NAMALWA (cell line): Measurements from ENCODE around the gene AP3B1.
A peak's percentile ranks its signal among the peaks of the same experiment; 100 is the strongest.
"Not testable (repeated sequence)": the region's sequence is repeated elsewhere in the genome, so short reads cannot be mapped to it uniquely, and the experiment has no call there.

Experiments used
- DNase-seq: peaks from one replicate; pipeline ENCODE4 v3.0.0-alpha.2; 2015; ENCODE audit warnings: low spot score

The AP3B1 gene

DNA sequence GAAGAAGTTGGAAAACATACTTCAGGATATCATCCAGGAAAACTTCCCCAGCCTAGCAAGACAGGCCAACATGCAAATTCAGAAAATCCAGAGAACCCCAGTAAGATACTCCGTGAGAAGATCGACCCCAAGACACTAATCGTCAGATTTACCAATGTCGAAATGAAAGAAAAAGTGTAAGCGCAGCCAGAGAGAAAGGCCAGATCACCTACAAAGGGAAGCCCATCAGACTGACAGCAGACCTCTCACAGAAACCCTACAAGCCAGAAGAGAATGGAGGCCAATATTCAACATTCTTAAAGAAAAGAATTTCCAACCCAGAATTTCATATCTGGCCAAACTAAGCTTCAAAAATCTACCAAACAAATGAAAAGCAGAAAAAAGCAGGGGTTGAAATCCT lies 227.8 kb downstream of the AP3B1 start:
- DNase-seq, result not testable (repeated sequence)

DNA sequence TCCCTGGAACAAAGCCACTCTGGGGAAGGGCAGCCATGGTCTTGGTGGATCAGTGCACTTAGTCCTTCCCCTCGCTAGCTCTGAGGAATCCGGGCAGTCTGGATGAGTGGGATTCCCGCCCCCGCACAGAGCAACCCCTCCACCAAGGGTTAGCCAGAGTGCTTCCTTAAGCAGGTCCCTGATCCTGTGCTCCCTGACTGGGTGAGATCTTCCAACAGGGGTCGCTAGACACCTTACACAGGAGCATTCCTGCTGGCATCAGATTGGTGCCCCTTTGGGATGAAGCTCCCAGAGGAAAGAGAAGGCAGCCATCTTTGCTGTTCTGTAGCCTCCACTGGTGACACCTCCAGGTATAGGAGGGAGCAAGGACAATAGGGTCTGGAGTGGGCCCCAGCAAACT lies 228.8 kb downstream of the AP3B1 start:
- DNase-seq, result peak; percentile 23

DNA sequence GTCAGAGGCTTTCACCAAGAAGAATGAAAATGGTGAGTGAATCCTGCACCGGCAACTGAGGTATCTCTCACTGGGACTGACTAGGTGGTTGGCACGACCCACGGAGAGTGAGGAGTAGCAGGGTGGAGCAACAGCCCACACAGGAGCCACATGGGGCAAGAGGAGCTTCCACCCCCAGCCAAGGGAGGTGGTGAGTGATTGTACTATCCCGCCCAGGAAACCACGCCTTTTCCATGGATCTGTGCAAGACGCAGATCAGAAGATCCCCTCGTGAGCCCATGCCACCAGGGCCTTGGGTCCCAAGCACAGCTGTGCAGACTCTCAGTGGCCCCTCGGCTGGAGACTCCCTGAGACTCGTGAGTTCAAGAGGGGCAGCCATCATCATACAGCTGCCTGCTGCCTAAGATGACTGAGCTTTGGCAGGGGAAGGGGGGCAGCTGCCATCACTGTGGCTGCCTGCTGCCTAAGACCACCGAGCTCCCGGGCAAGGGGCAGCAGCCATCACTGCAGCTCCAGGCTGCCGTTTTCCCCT lies 229.5 kb downstream of the AP3B1 start:
- DNase-seq, result no peak

DNA sequence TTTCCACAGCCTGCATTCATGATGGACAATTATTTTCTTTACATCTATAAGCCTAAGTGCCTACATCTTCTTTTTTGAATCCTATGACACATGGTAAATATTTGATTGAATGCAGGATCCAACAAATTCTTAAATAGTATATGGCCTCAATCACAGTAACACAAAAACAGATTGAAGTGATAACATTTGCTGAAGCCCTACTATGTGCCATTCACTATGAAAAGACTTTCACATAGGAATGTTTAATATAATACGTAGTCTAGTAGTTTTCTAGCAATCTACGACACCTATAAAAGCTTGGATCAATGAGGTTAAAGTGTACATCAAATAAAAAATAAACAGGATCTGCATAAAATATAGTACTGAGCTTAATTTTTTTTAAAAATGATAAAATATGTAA lies 231.0 kb downstream of the AP3B1 start:
- no peak for DNase-seq

DNA sequence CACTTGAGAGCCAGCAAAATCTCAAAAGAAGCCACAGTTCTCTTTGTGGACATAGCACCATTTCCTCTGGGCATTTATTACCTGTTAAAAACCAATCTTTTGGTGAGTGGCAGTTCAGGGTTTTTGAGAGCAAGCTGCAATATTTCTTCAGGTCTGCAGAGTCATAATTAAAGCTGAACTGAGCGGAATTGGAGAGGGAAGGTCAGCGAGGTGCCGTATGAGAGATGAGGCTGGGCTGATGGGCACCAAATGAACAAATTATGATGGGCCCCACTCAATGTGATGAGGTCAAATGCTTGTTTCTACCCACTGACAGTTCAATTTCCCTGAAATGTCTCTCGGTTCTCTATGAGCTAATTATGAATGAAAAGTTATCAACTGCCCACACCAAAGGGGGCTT lies 231.9 kb downstream of the AP3B1 start:
- no peak for DNase-seq

DNA sequence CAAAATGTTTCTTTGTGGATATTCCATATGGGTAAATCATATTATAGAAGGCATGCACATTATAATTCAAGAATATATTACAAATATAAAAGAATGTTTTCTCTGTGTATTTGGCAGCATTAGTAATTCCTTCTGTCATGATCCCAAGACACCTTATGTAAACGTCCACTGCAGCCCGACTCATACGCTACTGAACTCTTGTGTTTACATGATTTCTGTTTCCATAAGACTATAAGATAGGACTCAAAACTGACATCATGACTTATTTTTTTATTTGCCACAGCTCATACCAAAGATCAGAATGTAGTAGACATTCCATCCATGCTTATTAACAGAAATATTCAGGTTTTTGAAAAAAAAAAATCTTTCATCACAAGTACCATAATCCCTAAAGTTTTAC lies 234.1 kb downstream of the AP3B1 start:
- no peak for DNase-seq

DNA sequence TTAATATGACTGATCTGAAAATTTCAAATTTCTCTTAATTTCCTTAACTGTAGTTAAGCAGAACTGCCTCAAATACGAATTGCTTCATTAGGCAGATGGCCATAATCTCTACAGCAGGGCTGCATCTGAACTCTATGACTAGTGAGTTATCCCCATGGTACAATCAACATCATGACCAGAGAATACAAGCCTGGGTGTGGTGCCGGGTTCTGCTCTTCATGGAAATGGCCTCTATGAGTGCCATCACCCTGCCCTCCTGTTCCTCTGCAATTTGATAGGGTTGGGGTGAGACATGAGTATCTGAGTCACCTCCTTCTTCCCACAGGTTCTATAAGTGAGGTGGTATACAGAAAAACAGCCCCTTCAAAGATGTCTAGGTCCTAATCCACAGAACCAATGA lies 235.9 kb downstream of the AP3B1 start:
- DNase-seq, result no peak

DNA sequence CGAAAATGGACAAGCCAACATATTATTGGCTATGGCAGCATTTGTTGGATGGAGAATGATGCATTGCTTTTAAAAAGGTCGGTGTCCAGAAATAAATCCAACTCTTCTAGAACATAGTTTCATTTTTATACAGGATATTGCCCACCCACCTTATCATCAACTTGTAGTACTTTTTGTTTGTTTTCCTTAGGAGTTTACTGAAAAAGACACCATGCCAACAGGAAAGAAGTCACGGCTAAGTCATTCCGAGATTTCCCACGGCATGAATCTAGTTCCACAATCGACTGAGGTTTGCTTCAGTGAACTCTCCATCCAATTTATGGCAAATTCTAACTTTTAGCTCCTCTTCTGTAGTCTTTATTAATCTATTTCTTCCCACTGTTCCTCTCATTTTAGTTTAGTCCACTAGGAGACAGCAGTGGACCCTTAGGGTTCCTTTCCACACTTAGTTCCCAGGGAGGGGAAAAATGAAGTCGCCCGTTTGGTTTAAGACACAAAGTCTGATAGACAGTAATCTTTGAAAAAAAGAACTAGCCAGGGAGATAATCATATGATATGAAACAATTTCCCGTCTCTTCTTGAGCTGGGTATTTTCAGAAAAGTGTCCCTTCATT lies 237.5 kb downstream of the AP3B1 start:
- DNase-seq, result no peak

DNA sequence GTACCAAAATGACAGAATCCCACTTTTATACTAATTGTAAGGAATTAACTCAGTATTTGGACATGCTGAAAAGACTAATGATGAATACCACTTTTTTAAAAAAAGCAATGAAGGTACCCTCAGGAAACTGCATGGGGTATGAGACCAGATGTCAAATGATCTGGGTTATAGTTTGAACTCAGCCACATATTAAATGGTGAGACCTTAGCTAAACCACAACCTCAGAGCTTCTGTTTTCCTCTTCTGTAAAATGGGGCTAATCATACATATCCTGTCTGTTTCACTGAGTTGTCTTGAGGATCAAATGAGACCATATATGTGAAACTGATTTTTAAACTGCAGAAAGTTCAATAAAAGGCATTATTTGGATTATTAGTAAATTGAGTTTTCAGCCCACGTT lies 238.4 kb downstream of the AP3B1 start:
- DNase-seq, result no peak

DNA sequence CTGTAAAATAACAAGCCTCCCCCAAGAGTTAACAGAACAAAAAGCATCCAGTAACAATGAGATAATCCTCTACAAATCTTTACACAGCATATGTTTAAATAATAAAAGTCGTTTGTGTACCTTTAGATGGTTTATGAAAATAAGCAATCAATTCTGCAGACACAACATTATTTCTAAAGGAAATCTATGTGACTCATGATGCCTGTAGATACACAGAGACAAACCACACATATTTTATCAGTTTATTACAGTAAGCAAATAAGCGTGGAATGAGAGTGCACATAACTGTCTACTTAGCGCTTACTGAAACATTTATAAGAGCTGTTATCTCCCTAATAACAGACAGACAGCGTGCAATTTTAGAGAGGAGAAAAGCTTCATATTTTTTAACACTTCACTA lies 243.6 kb downstream of the AP3B1 start:
- no peak for DNase-seq

DNA sequence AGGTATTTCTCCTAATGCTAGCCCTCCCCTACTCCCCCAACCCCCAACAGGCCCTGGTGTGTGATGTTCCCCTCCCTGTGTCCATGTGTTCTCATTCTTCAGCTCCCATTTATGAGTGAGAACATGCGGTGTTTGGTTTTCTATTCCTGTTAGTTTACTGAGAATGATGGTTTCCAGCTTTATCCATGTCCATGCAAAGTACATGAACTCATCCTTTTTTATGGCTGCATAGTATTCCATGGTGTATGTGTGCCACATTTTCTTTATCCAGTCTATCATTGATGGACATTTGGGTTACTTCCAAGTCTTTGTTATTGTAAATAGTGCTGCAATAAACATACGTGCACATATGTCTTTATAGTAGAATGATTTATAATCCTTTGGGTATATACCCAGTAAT lies 247.7 kb downstream of the AP3B1 start:
- not testable (repeated sequence) for DNase-seq

DNA sequence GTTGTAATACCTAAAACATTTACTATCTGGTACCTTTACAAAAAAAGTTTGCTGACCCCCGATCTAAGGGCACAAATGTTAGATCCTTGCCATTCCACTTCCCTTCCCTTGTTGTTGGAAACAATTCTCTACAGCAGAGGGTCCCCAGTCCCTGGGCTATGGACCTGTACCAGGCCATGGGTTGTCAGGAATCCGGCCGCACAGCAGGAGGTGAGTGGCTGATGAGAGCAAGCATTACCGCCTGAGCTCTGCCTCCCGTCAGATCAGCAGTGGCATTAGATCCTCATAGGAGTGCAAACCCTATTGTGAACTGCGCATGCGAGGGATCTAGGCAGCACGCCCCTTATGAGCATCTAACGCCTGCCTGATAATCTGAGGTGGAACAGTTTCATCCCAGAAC lies 248.5 kb downstream of the AP3B1 start:
- DNase-seq, result no peak

DNA sequence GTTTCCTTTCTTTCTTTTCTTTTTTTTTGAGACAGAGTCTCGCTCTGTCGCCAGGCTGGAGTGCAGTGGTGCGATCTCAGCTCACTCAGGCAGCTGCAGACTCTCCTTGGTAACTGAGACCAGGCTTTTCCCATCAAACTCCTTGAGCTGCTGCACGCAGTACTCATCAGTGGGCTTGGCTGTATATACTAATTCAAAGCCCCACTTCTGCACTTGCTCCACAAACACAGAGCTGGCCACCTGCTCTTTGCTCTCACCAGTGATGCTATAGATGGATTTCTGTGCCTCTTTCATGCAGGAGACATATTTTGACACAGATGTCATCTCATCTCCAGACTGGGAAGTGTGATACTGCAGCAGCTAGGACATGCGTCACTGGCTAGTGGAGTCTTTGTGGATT lies 252.7 kb downstream of the AP3B1 start:
- no peak for DNase-seq

DNA sequence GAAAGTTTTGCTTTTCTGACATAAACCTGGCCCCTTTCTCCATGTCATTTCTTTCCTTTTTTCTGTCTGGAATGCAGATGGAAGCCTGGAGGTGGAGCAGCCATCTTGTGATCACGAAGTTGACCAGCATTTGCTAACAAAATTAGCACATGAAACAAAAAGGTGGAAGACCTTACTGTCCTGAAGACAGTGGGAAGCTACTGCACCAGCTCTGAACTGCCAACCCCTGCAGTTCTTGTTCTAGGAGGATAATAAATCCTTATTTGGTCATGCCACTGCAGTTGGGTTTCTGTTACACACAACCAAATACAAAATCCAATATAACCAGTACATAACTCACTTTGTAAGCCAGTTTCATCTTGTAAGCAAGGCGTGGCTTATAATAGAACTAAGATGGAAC lies 269.0 kb downstream of the AP3B1 start:
- DNase-seq, result no peak

DNA sequence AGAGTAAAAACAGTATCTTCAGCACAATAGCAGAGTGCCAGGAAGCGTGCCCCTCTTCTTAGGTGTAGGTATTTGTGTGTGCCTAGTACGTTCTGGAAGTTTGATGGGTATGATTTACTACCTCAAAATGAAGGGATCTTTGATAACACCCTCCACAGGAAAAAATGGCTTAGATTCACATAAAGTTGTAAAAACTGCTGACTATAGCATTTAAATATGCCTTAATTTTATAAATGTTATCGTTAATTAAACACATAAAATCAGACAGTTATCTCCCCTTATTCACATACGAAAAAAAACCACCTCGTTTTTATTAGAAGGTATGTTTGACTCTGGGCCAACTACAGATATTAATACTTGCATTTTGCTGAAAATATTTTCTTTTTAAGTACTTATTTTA lies 274.8 kb downstream of the AP3B1 start:
- DNase-seq, result no peak

DNA sequence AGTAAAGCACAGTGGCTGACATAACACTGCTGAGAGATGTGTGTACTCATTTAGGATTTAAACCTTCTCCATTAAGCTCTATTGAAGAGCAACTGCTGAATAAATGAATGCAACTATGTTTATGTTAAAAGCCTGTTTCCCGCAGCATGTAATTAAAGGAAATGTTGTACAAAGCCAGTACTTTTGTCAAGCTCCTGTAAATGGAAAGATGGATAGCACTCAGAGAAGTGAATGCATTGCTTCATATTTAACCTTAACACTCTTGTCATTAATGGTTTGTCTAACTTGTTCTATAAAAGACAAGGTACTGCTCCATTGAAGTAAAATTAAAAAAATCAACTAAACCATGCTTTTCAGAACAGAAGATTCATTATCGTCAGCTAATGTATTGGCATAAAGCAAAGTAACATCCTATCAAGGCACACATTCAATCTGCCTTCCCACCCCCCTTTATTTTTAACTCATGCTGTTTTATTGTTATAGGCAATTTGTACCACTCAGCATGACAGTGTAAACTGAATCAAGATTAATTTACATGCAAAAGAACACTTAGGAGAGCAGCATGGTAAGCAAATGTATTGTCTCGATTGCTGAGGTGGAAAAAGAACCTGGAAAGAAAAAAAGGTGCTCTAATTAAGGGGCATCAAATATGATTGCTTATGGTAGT lies 277.5 kb downstream of the AP3B1 start:
- DNase-seq, result no peak

DNA sequence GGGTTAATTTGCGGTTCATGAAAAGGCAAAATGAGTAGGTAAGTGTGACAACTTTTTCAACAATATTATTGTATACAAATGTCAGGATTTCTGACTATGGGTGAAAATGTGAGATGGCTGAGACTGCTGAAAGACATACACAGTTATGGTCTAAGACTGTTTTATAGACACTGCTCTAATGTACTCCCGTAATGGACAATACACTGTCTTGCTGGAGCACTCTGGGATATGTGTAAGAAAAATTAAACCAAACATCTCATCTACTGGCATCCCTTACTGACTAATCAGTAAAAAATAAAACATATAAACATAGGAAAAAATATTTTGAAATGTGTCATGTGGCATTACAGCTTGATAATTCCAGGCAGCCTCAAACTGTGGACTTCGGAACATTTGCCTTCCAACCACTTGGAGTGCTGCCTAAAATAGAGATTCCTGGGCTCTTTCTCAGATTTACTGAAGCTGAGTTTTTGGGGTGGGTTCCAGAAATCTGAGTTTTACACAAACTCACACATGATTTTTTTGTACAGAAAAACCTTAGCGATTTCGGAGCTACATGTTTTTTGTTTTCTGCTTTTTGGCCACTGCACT lies 284.5 kb downstream of the AP3B1 start:
- no peak for DNase-seq

DNA sequence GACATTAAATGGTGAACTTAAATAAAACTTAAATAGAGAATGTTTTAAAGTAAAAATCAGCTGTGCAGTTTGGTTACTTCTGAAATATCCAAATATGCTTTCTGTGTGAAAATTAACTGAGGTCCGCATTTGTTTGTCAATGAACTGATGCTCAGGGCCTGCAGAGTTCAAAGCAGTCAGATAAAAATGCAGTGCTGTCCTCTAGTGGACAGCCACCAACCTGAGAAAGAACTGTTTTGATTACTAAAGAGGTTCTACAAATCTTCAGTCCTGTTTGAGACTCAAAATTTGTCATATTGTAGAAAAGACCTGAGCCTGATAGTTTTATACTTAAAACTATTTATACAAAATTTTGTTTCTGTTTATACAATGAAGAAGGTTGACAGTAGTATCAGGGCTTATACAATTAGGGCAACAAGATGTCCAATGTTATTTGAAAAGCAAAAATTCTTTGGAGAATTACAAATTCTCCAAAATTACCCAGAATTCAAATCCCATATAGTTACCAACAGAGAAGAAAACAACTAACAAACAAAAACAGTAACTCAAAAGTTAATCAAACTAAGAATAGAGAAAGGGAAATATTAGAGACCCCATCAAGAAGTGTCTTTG lies 286.0 kb downstream of the AP3B1 start:
- peak; percentile 71 for DNase-seq

DNA sequence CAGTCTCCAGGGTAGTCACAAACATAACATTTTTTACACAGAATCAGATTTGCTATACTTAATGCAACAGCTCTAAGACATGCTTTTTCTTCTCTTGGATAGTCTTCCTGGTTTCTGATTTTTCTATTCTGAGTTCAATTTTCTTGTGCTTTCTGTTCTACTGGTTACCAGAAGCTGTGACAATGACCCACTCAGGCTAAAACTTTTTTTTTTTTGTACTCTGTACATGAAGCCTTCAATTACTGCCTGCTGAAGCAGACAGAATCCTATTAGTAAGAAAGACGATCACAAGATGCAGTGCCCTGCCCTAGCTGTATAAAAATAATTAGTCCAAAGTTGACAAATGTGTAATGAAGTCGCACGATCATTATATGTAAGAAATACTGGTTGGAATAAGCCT lies 287.3 kb downstream of the AP3B1 start:
- no peak for DNase-seq

DNA sequence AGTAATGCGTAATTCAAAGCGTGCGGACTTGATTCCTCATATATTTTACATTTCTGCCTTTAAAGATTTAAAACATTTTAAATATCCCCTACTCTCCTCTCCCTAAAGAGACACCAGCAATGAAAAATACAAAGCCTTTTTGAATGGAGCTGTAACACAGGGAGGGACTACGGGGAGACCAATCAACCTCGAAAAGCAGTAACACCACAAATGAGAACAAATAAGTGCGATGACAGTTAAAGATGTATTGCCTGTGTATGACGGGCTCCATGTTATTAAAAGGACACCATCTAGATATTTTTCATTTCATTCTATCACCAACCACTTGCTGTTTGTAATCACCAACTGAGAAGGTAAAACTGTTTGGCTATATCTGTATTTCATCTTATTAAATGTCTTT lies 288.0 kb downstream of the AP3B1 start:
- no peak for DNase-seq

DNA sequence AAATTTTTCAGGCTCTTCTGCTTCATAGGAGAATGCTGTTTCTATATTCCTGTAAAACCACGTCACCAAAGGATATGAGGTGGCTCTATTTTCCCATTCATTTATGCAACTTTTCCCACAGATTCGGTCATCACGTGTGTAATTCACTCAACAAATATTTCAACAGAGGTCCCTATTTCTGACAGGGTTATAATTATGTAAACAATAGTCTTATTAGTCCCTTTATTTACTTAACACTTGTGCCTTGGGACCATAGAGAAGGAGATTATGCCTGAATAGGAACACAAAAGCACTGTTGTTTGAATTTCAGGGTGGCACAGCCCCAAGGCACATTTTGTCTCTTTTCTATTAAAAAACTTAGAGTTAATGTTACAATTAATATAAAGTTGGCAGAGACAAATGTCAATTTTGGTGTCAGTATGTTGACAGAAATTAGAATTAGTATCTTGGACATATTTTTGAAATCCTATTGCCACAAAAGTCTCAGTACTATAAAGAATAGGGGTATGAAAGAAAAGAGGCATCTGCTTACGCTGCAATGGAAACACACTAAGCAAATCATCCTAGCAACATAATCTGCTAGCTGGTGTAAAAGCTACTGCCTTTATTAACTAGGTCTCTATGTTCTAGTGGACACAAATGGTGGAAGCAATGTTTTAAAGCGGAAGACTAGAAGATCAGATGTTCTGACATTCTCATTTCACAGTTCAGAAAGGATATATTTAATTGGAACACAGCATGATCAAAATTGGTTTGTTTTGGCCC lies 289.3 kb downstream of the AP3B1 start:
- DNase-seq, result no peak

DNA sequence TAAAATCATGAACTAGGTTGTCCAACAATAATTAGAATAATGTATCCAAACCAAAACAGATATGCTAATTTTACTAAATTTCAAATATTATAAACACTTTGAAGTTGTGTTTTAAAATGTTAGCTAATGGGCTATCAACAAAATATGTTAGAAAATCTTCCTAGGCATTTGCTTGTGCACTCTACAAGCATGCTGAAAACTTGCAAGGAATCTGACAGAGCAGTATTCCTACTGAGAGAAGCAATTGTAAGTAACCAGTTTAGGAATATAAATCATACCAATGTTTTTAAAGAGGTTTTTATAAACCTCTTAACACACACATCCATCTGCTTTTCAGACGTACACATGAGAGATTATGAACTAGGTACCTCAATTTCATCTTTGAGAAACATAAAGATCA lies 289.9 kb downstream of the AP3B1 start:
- DNase-seq, result no peak
